D721Med (cell line): ENCODE data around the gene CACNA2D2.

Experiments used
- DNase-seq: peaks from one replicate; pipeline ENCODE4 v3.0.0; 2011; ENCODE audit warnings: low spot score; ENCODE audit not compliant: insufficient read length
- FAIRE-seq: peaks from 2 replicates; lab custom pipeline; 2011; peaks lifted over from hg19 to GRCh38; lab: Jason Lieb, UNC
- CTCF ChIP-seq: IDR thresholded peaks from 2 replicates; pipeline ENCODE4 v1.5.1; 2012; ENCODE audit warnings: mild to moderate bottlenecking, control low read depth; ENCODE audit not compliant: insufficient read depth; ENCODE audit errors: missing control alignments

CACNA2D2 gene

GRCh38 chr3:50359760-50360110, 143.7 kb downstream of the CACNA2D2 start:
- TF ChIP-seq CTCF, result no peak
- no peak for FAIRE-seq

GRCh38 chr3:50358911-50359759, 144.3 kb downstream of the CACNA2D2 start, which contains the start of gene TMEM115:
TMEM115 (minus strand) TSS chr3:50359521; CDS start chr3:50359063, 458 bp downstream.
- DNase-seq (peak; percentile 98), FAIRE-seq (peak; percentile 44)
- no peak for TF ChIP-seq CTCF

More at GRCh38 chr3:50359760-50360110, 143.7 kb downstream of the CACNA2D2 start:
- no peak for DNase-seq

- no peak for TF ChIP-seq CTCF
- no peak for FAIRE-seq
- DNase-seq, result no peak
These were observed 145.0 kb downstream of the CACNA2D2 start for GRCh38 chr3:50358355-50358910.

GRCh38 chr3:50357481-50357880, 146.0 kb downstream of the CACNA2D2 start:
- no peak for TF ChIP-seq CTCF

GRCh38 chr3:50356553-50356952, 146.9 kb downstream of the CACNA2D2 start:
- TF ChIP-seq CTCF, result no peak
- DNase-seq (no peak), FAIRE-seq (no peak)

More at GRCh38 chr3:50357481-50357880, 146.0 kb downstream of the CACNA2D2 start:
- no peak for FAIRE-seq
- no peak for DNase-seq

GRCh38 chr3:50355829-50356552, 147.4 kb downstream of the CACNA2D2 start:
- TF ChIP-seq CTCF, result no peak
- DNase-seq (no peak), FAIRE-seq (no peak)

- TF ChIP-seq CTCF, result no peak
- FAIRE-seq, result no peak
- no peak for DNase-seq
These were observed 148.6 kb downstream of the CACNA2D2 start for GRCh38 chr3:50354850-50355249.
